K562 (cell line): ENCODE results near the gene MAP1LC3A.

ENCODE experiments used
- BRF2 ChIP-seq: IDR thresholded peaks from 3 replicates; pipeline ENCODE4 v1.6.1; 2011; ENCODE audit warnings: borderline replicate concordance, mild to moderate bottlenecking; ENCODE audit not compliant: insufficient read length, insufficient read depth
- CC2D1A ChIP-seq: fragments of 450-650 bp; IDR thresholded peaks from 2 replicates; pipeline ENCODE4 v1.6.1; 2017; ENCODE audit warnings: mild to moderate bottlenecking
- CTCF ChIP-seq, 3 experiments: IDR thresholded peaks in 2 of 3; conservative IDR thresholded peaks in 1 of 3; 2 replicates each; pipeline ENCODE4 v1.5.1; 2011 to 2012; ENCODE audit warnings: low read length in 3 of 3, mild to moderate bottlenecking in 3 of 3, control low read depth in 2 of 3, improper control_type of control experiment in 1 of 3, inconsistent platforms in 1 of 3, low read depth in 1 of 3, mixed read lengths in 1 of 3, moderate library complexity in 1 of 3; ENCODE audit not compliant: insufficient read depth in 2 of 3
- EGR1 ChIP-seq: fragments of 450-650 bp; conservative IDR thresholded peaks from 2 replicates; pipeline ENCODE4 v1.6.1; 2017; ENCODE audit warnings: mild to moderate bottlenecking
- MAZ ChIP-seq, 2 experiments: fragments of 450-650 bp in 1 of 2; sonication (generic) in 1 of 2; formaldehyde crosslinking; IDR thresholded peaks in 1 of 2; conservative IDR thresholded peaks in 1 of 2; 2 replicates each; pipeline versions ENCODE4 v1.4.0 to v1.5.0; 2020; ENCODE audit warnings: mild to moderate bottlenecking in 1 of 2, missing genetic modification reagents in 1 of 2
- PKNOX1 ChIP-seq: fragments of 450-650 bp; IDR thresholded peaks from 2 replicates; pipeline ENCODE4 v1.6.1; 2016
- POLR2A ChIP-seq: fragments of 450-650 bp; conservative IDR thresholded peaks from 2 replicates; pipeline ENCODE4 v1.6.1; 2016
- POLR3A ChIP-seq: IDR thresholded peaks from 2 replicates; pipeline ENCODE4 v1.6.1; 2011; ENCODE audit warnings: borderline replicate concordance, mild to moderate bottlenecking, moderate library complexity; ENCODE audit not compliant: insufficient read length, insufficient read depth; ENCODE audit errors: extremely low read depth
- REST ChIP-seq, 2 experiments: fragments of 450-650 bp; formaldehyde crosslinking in 1 of 2; IDR thresholded peaks; 2 replicates each; pipeline versions ENCODE4 v1.4.0 to v1.6.1; 2014 to 2020; ENCODE audit warnings: mild to moderate bottlenecking in 2 of 2, borderline replicate concordance in 1 of 2, low read depth in 1 of 2
- RUNX1 ChIP-seq: sonication (generic); IDR thresholded peaks from 2 replicates; pipeline ENCODE4 v1.6.1; 2016; ENCODE audit warnings: antibody characterized with exemption, low read depth
- ZFPM2 ChIP-seq: fragments of 250-450 bp; sonication (Bioruptor Pico); IDR thresholded peaks from 2 replicates; pipeline ENCODE4 v1.5.1; 2022; ENCODE audit warnings: mild to moderate bottlenecking
- ZNF707 ChIP-seq: fragments of 250-450 bp; sonication (Bioruptor Pico); conservative IDR thresholded peaks from 2 replicates; pipeline ENCODE4 v1.8.0; 2022; ENCODE audit warnings: inconsistent platforms, mild to moderate bottlenecking, moderate library complexity

- TF ChIP-seq REST (IDR thresholded peaks at IDR 0.05; ENCODE audit: borderline replicate concordance) (no peak), REST (CRISPR knock-in tag; IDR thresholded peaks at IDR 0.05; ENCODE audit: low read depth) (no peak), MAZ (CRISPR knock-in tag; conservative IDR thresholded peaks at IDR 0.05 in 1 of 2, IDR thresholded peaks at IDR 0.05 in 1 of 2) (no peak), PKNOX1 (no peak), POLR3A (no peak), POLR2A (no peak), CTCF (IDR thresholded peaks at IDR 0.05 in 2 of 3, conservative IDR thresholded peaks at IDR 0.05 in 1 of 3; ENCODE audit: insufficient read depth in 2 of 3, low read depth in 1 of 3, low read length in 3 of 3) (no peak), BRF2 (no peak), RUNX1 (no peak), ZFPM2 (CRISPR knock-in tag) (no peak), ZNF707 (CRISPR knock-in tag) (no peak), EGR1 (no peak), CC2D1A (no peak)
Measured at GRCh38 chr20:34586488-34587163, 28.1 kb downstream of the MAP1LC3A start.
